Activated naive CD8-positive, alpha-beta T cell treated with anti-CD3 and anti-CD28 coated beads for 36 hours (primary cell): ENCODE data around the gene SYT8. TPM values are rescaled to one million over a fixed set of nuclear protein-coding genes. Genes with fewer than 3 reads are reported as not detected.

Experiments used
- DNase-seq: peaks from one replicate; pipeline ENCODE4 v3.0.0; 2021
- H3K27ac Mint-ChIP-seq: one replicate; pipeline ENCODE4 v1.8.0; 2022; ENCODE audit warnings: mild to moderate bottlenecking, moderate library complexity, mixed read lengths
- H3K27me3 Mint-ChIP-seq: one replicate; pipeline ENCODE4 v1.8.0; 2022; ENCODE audit warnings: mild to moderate bottlenecking, mixed read lengths
- H3K36me3 Mint-ChIP-seq: one replicate; pipeline ENCODE4 v1.8.0; 2021; ENCODE audit warnings: mild to moderate bottlenecking, mixed read lengths
- H3K4me1 Mint-ChIP-seq: one replicate; pipeline ENCODE4 v1.8.0; 2021; ENCODE audit warnings: mixed read lengths
- H3K4me3 Mint-ChIP-seq: one replicate; pipeline ENCODE4 v1.8.0; 2022; ENCODE audit warnings: mild to moderate bottlenecking, moderate library complexity, mixed read lengths
- H3K9me3 Mint-ChIP-seq: one replicate; pipeline ENCODE4 v1.8.0; 2022; ENCODE audit warnings: mixed read lengths
- total RNA-seq, 2 experiments: library from RNA; stranded (reverse); gene quantifications; one replicate each; pipeline ENCODE4 v1.2.3, GENCODE V29; 2021

The SYT8 gene
- total RNA-seq, 2 experiments from 2014 or later: not detected

DNA sequence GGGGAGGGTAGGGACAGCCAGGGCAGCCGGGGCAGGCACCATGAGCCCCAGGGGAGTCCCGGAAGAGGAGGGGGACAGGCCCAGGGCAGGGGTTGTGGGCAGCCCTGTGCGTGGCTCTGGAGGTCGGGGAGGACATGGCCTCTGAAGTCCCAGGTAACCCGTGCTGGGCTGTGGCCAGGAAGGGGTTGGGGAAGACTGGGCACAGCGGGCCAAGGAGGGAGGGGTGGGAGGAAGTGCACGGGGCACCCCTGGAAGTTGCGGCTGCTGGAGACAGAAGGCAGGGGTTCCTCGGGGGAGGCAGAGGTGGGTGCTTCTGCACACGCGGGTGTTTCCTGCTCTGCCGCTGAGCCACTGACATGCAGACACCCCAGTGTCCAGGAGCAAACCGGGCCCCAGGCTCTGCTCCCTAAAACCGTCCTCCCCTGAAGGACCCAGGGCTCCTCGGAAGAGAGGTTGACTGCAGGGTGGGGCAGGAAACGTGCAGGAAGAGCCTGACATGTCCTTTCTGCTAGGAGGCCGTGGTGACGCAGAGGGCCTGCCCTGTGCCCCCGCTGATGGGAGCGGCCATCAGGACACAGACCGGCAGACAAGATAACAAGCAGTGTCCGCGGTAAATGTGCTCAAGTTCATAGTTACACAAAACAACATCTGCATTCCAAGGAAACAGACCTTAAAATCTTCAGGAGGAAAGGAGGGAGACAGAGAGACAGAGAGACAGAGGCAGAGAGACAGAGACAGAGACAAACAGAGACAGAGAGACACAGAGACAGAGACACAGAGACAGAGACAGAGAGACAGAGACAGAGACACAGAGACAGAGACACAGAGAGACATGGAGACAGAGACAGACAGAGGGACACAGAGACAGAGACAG, 9.7 kb downstream of the SYT8 start:
- no peaks in the 10 kb centered on the region for H3K9me3 Mint-ChIP-seq
- peaks cover 51% of the 10 kb centered on the region for H3K4me1 Mint-ChIP-seq
- H3K27ac Mint-ChIP-seq: peak overlapping the region; percentile 60
- H3K27me3 Mint-ChIP-seq: peaks cover 8% of the 10 kb centered on the region
- peak; percentile 53 for DNase-seq
- peak overlapping the region; percentile 66 for H3K4me3 Mint-ChIP-seq
- H3K36me3 Mint-ChIP-seq: no peaks in the 10 kb centered on the region

DNA sequence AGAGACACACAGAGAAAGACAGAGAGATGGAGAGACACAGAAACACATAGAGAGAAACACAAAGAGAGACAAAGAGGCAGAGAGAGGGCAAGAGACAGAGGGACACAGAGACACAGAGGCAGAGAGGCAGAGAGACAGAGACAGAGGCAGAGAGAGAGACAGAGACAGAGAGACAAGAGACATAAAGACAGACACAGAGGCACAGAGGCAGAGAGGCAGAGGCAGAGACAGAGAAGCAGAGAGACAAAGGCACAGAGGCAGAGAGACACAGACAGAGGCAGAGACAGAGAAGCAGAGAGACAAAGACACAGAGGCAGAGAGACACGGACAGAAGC, 10.3 kb downstream of the SYT8 start:
- Mint-ChIP-seq H3K27ac (peak overlapping the region; percentile 60), H3K9me3 (no peaks in the 10 kb centered on the region), H3K4me3 (peak overlapping the region; percentile 66), H3K4me1 (peaks cover 52% of the 10 kb centered on the region), H3K36me3 (no peaks in the 10 kb centered on the region), H3K27me3 (peaks cover 8% of the 10 kb centered on the region)
- DNase-seq: no peak

- Mint-ChIP-seq H3K9me3 (no peaks in the 10 kb centered on the region), H3K27me3 (peaks cover 8% of the 10 kb centered on the region), H3K4me3 (peak overlapping the region; percentile 66), H3K27ac (no peak overlapping the region), H3K4me1 (peaks cover 60% of the 10 kb centered on the region), H3K36me3 (no peaks in the 10 kb centered on the region)
- no peak for DNase-seq
Measured at GRCh38 chr11:1845561-1846452, 11.0 kb downstream of the SYT8 start.

GRCh38 chr11:1846453-1846932, 11.7 kb downstream of the SYT8 start:
- no peaks in the 10 kb centered on the region for H3K36me3 Mint-ChIP-seq
- H3K4me3 Mint-ChIP-seq: no peak overlapping the region
- H3K9me3 Mint-ChIP-seq: no peaks in the 10 kb centered on the region
- DNase-seq: no peak
- peaks cover 66% of the 10 kb centered on the region for H3K4me1 Mint-ChIP-seq
- peaks cover 8% of the 10 kb centered on the region for H3K27me3 Mint-ChIP-seq
- no peak overlapping the region for H3K27ac Mint-ChIP-seq

- H3K27ac Mint-ChIP-seq: no peak overlapping the region
- no peaks in the 10 kb centered on the region for H3K9me3 Mint-ChIP-seq
- no peaks in the 10 kb centered on the region for H3K36me3 Mint-ChIP-seq
- DNase-seq: no peak
- peaks cover 8% of the 10 kb centered on the region for H3K27me3 Mint-ChIP-seq
- H3K4me3 Mint-ChIP-seq: no peak overlapping the region
- H3K4me1 Mint-ChIP-seq: peaks cover 70% of the 10 kb centered on the region
Measured at GRCh38 chr11:1847006-1847735, 12.4 kb downstream of the SYT8 start.

- no peak overlapping the region for H3K27ac Mint-ChIP-seq
- no peaks in the 10 kb centered on the region for H3K9me3 Mint-ChIP-seq
- H3K27me3 Mint-ChIP-seq: peaks cover 8% of the 10 kb centered on the region
- peaks cover 3% of the 10 kb centered on the region for H3K36me3 Mint-ChIP-seq
- H3K4me1 Mint-ChIP-seq: peaks cover 78% of the 10 kb centered on the region
- no peak for DNase-seq
- no peak overlapping the region for H3K4me3 Mint-ChIP-seq
Measured at GRCh38 chr11:1847926-1848639, 13.3 kb downstream of the SYT8 start.

- DNase-seq: no peak
- peaks cover 73% of the 10 kb centered on the region for H3K4me1 Mint-ChIP-seq
- no peak overlapping the region for H3K27ac Mint-ChIP-seq
- H3K9me3 Mint-ChIP-seq: no peaks in the 10 kb centered on the region
- no peak overlapping the region for H3K4me3 Mint-ChIP-seq
- H3K36me3 Mint-ChIP-seq: peaks cover 6% of the 10 kb centered on the region
- H3K27me3 Mint-ChIP-seq: peaks cover 8% of the 10 kb centered on the region
Measured at GRCh38 chr11:1848640-1849430, 14.0 kb downstream of the SYT8 start.

DNA sequence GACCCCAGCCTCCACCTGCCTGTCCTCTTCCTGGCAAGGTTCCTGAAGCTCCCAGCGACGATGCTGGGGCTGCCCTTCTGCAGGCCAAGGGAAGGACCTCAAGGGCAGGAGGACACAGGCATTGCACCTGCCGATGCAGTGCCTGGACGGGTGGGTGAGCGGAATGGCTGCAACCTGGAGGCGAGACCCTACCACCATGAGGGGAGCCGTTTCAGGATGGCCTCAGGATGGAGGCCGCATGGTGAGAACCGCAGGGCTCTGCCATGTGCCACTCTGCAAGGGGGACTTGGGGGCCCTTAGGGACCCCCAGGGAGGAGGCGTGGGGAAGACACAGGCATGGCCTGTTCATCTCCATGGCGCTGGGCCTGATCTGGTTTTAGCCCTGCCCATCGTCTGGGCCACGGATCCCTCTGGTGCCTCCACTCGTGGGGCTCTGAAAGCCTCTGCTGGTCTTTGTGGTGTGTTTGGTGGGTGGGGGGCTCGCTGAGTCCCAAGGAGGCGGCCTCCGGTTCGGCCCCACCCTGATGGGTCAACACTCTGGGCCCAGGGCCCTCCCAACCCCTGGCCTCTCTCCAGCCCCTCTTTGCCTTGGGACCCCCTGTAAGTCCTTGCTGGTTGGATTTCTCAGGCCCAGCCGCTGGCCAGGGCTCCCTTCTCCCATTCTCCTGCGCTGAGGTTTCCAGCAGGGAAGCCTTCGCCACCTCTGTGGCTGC, 16.8 kb downstream of the SYT8 start:
- Mint-ChIP-seq H3K4me3 (no peak overlapping the region), H3K27me3 (peaks cover 1% of the 10 kb centered on the region), H3K36me3 (peaks cover 6% of the 10 kb centered on the region), H3K27ac (peak overlapping the region; percentile 99), H3K4me1 (peaks cover 65% of the 10 kb centered on the region), H3K9me3 (no peaks in the 10 kb centered on the region)
- no peak for DNase-seq

DNA sequence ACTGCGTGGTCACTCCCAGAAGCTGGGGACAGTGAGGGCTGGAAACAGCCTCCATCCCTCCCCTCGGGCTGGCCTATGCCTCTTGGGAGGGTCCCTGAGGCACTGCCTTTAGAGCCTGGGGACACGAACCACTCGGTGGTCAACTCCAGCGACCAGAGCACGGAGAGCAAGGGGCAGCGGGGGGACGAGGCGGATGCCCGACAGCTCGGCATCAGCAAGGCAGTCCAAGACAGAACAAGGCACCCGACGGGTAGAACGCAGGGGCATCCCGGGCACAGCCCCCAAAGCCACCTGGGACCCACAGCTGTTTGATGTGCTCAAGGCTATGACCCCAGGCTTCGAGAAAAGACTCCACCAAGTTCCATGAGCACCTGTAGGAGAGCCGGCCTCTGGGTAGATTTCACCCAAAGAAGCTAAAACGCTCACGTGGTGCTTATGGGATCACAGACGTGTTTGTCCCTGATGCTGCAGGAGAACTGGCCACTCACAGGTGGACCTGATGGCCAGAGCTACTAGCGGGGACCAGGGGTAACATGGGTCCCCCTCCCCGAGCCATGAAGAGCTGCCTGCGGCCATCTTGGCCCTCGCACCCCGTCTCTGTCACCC, 17.6 kb downstream of the SYT8 start:
- Mint-ChIP-seq H3K27ac (peak overlapping the region; percentile 99), H3K9me3 (no peaks in the 10 kb centered on the region), H3K36me3 (peaks cover 6% of the 10 kb centered on the region), H3K4me1 (peaks cover 62% of the 10 kb centered on the region), H3K4me3 (peak overlapping the region; percentile 99), H3K27me3 (no peaks in the 10 kb centered on the region)
- no peak for DNase-seq

DNA sequence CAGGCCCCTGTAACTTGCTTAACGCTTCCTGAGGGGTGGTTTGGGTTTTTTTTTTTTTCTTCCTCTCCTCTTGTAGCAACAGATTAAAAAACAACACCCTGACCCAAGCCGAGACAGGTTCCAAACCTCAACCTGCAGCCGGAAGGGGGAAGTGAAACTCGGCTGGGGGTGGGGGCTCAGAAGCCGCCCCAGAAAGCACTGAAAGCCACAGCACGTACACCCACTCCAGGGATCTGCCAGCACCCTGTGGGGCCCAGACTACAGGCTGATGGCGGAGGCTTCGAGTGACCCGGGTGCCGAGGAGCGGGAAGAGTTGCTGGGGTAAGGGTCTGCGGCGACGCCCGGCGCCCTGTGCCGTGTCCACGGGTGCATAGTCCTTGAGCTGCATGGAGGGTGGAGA, 18.1 kb downstream of the SYT8 start, which contains the start of gene LSP1:
LSP1 (plus strand) TSS at position 208 of the 400 bp plus-strand sequence; CDS start at position 269, 61 bp downstream.
- peaks cover 62% of the 10 kb centered on the region for H3K4me1 Mint-ChIP-seq
- peak within 1 kb of the TSS; percentile 99 for H3K4me3 Mint-ChIP-seq
- peak; percentile 90 for DNase-seq
- H3K36me3 Mint-ChIP-seq: peaks cover 6% of the 10 kb centered on the region
- H3K27me3 Mint-ChIP-seq: no peaks in the 10 kb centered on the region
- H3K27ac Mint-ChIP-seq: peak within 1 kb of the TSS; percentile 99
- H3K9me3 Mint-ChIP-seq: no peaks in the 10 kb centered on the region

GRCh38 chr11:1853376-1854131, 18.8 kb downstream of the SYT8 start:
- peak; percentile 27 for DNase-seq
- H3K4me3 Mint-ChIP-seq: peak overlapping the region; percentile 99

More at GRCh38 chr11:1853376-1854131, 18.8 kb downstream of the SYT8 start:
- Mint-ChIP-seq H3K4me1 (peaks cover 59% of the 10 kb centered on the region), H3K36me3 (peaks cover 6% of the 10 kb centered on the region), H3K9me3 (no peaks in the 10 kb centered on the region), H3K27me3 (no peaks in the 10 kb centered on the region), H3K27ac (peak overlapping the region; percentile 99)
